ENCODE measurements around the gene IER5.
A peak's percentile ranks its signal among the peaks of the same experiment; 100 is the strongest.

IER5 gene

GRCh38 chr1:181099152-181100014 lies 10.9 kb downstream of the IER5 start:
- peak; percentile 91 for DNase-seq (ENCODE audit: low spot score)

- peak; percentile 47 for DNase-seq (ENCODE audit: low spot score)
These were observed 11.8 kb downstream of the IER5 start for GRCh38 chr1:181100015-181100905.

DNA sequence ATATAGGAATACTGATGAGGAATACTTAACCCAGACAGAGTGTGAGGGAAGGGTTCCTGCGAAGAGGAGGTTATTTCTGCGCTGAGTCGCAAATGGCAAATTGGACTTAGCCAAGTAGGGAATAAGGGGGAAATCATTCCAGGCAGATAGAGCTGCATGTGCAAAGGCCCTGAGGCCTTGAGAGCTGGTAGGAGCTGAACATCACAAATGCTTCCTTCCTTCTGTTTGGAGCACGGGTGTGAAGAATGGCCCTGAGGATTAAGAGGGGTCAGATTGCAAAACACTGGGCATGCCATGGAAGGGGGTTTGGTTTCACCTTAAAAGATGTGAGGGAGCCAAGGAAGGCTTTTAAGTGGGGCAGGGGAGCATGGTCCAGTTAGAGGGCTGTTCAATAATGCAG lies 12.4 kb downstream of the IER5 start:
- DNase-seq (ENCODE audit: low spot score), result no peak

DNA sequence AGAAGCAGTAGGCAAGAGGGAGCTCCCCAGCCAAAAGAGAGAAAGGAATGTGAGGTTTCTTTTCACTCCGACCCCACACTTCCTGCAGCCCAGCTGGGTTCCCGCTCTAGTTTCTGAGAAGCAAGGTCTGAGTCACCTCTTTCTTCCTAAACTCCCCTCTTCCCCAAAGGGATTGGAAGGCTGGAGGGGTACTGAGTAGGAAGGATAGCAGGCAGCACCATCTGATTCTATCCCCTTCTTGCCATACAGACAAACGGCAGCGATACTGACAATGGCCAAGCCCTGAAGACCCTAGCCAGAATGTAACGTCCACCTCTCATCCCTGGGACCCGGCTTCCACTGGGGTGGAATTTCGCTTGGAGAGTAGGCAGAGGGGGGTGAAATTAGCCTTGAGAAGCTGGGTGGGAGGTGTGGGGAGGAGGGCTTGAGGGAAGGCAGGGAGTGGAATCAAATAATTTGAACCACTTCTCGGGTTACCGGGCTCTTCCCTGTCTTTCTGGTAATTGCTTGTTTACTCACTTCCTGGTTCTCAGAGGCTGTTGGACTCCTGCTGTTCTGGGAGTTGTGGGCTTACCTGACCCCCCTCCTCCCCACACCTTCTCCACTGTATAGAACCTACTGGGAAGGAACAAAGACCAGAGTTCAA lies 13.2 kb downstream of the IER5 start:
- no peak for DNase-seq (ENCODE audit: low spot score)

GRCh38 chr1:181102841-181103240 lies 14.3 kb downstream of the IER5 start:
- no peak for DNase-seq (ENCODE audit: low spot score)

DNA sequence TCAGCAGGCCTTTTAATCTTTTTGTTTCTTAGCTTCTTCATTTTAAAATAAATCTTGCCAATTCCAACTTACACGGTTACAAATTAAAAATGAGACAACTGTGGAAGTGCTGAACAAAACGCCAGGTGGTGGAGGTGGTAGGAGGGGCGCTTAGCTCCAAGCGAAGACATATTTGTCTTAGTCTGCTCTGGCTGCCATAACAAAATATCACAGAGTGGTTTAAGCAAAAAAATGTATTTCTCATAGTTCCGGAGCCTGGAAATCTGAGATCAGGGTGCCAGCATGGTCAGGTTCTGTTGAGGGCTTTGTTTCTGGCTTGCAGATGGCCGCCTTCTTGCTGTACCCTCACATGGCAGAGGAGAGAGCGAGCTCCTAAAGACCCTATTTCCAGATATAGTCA lies 14.9 kb downstream of the IER5 start:
- no peak for DNase-seq (ENCODE audit: low spot score)

GRCh38 chr1:181104042-181104789 lies 15.7 kb downstream of the IER5 start:
- DNase-seq (ENCODE audit: low spot score), result no peak

DNA sequence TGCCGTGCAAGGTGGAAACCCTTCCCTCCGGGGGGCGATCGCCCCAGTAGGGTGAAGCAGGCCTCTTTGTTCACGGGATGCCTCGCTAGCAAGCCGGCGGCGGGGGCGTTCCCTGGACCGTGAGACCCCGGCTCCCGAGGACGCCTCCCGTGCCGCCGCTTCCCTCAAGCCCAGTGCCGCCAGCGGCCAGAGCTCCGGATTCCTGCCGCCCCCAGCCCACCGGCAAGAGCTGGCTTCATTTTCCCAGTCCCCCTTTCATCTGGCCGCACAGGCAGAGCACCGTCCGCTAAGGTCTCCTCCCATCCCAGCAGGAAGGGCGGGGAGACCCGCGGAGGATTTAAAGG lies 16.3 kb downstream of the IER5 start:
- DNase-seq (ENCODE audit: low spot score), result no peak

DNA sequence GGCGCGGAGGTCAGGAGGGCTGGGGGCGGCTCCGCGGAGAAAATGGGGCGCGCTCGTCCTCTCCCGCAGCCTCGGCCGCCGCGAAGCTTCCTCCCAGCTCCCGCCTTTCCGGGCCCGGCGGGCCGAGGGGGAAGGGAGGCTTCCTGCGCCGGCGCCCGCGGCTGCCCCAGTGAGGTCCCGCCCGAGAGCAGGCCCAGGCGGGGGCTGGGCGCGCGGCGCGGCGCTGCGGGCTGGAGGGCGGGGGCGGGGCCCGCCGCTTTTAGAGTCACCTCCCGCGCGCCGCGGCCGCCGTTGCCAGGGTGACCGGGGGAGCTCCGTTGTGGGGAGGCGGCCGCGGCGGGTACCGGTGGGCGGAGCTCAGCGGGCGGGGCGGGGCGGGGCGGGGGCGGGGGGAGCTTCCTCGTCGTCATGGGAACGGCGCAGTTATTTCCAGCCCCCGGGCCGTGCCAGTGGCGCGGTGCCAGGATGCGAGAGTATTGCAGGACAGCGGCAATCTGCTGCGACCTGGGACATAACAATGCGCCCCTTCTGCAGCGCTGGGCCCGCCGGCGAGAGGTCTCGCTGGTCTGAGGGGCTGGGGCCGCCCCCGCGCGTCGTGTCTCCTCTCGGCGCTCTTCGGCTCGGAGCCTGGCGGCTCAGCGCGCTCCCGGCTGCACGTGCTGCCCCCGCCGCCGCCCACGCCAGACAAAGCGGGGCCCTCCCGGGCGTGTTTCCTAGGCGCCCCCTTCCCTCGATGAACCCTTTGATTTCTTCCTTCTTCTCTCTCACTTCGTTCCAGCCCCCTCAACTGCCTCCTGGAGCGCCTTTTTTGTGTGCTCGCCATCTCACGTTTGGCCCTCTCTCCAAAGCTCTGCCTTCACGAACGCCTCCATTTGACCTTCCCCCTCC lies 16.9 kb downstream of the IER5 start:
- peak; percentile 91 for DNase-seq (ENCODE audit: low spot score)

- no peak for DNase-seq (ENCODE audit: low spot score)
These were observed 17.5 kb downstream of the IER5 start for GRCh38 chr1:181106022-181106312.

- no peak for DNase-seq (ENCODE audit: low spot score)
These were observed 18.0 kb downstream of the IER5 start for GRCh38 chr1:181106479-181106878.

DNA sequence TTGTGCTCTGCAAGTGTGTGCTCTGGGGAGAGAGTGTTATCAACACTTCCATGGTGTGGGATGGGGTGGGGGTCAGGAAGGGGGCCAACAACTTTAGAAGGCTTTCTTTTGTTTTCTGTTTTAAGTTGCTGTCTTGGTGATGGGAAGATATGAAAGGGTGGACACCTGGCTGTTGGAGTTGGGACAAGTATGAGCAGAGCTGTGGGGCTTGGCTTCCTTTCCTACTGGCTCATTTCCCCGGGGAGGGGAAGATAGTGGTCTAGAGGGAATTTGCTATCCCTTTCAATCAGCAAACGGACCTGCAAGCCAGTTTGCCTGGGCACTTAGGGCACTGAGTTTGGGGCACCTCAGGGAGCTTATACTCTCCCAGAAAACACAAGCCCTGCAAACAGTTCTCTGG lies 19.2 kb downstream of the IER5 start:
- DNase-seq (ENCODE audit: low spot score), result no peak

DNA sequence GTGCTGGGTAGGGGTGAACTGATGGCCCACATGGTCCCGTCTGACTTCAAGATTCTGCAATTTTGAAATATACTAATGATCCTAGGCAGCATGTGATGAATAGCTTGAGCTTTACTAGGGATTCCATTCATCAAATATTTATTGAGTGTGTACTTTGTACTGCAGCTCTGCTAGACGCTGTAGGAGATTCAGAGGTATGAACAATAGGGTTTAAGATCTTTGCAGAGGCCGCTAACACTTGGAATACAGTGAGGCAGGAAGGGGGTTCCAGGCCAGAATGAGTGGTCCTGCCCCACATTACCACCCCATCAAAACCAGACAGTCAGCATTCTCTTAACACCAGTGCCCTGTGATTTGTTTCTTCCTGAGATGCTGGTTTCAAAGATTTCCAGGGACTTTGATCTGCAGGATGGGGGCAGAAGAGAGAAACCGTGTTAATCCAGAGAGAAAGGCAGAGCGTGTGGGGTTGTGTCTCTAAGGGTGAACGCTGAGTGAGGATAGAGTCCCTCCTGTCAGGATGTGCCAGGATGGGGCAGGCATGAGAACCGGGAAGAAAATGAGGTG lies 19.9 kb downstream of the IER5 start:
- DNase-seq (ENCODE audit: low spot score), result no peak

GRCh38 chr1:181110013-181110412 lies 21.5 kb downstream of the IER5 start:
- no peak for DNase-seq (ENCODE audit: low spot score)

DNA sequence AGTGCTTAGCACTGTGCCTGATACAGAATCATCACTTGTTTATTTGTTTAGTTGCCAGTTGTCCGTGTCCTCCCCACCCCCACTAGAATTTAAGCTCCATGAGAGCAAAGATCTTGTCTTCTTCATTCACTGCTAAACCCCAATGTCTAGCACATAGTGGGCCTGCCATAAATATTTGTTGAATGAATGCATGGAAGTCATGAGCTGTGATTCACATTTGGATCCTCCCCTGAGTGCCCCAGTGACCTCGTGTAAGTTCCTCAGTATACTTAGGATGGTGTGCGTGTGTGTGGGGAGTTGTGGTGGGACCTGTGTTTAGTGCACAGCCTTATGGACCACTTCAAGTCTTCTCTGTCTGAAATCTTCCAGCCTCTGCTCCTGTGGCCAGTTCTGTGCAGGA lies 23.1 kb downstream of the IER5 start:
- no peak for DNase-seq (ENCODE audit: low spot score)

DNA sequence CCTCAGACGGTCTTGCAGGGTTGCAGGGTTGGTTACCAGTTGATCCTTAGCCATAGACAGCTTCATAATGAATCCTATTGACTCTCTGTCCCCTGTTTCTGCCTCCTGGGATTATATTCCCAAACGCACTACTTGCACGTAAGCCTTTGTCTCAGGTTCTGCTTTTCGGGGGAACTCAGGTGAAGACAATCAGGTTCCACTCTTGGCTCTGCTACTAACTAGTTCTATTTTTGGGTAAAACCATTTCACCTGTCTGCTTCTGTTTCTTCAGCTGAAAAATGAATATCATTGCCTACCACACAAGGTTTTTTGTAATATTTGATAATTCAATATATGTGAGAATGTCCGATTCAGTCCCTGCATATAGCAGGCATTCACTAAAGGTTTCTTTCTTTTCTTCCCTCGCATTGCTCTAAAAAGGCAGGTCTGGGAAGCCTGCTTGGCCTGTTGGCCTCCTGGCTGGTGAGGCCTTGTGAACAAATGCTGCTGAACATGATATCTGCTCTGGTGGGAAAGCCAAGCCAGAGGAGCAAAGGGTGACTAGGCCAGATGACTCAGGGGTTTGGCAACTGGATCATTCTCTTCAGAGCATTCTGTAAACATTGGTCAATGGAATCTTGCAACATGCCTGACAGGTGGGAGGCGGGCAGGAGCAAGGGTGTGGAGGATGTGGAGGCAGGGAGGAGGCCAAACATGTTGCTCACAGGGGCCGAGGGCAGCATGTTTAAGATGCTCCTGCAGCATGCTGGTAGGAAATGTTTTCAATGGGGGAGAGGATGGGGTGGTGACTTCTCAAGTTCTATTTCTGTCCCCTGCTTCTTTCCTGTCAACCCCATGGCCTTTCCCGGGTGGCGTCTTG lies 23.8 kb downstream of the IER5 start:
- DNase-seq (ENCODE audit: low spot score), result no peak

DNA sequence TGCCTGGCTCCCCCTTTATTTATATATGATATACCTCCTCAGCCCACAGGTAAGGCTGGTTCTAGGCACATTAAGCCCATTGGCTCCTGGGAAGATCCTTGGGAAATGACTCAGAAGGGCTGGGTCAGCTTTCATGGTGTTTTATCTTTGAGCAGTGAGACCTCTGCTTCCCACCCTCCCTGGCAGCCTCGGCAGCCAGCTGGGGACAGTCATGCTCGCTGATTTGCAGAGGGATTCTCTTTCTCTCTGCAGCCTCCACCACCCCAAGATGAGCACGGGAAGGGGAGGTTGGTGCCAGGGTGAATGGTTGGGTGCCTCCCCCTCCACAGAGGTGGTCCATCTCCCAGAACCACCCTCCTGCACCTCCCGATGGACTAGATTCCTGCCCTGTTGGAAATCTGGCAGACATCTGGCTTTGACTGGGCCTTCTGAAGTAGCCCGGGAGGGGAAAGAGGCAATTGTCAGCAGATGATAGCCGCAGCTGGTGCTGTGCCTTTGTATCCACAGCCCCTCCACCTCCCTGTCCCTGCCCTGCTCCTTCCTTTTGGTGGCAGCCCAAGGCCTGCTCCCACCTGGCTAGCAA lies 24.6 kb downstream of the IER5 start:
- DNase-seq (ENCODE audit: low spot score), result no peak

DNA sequence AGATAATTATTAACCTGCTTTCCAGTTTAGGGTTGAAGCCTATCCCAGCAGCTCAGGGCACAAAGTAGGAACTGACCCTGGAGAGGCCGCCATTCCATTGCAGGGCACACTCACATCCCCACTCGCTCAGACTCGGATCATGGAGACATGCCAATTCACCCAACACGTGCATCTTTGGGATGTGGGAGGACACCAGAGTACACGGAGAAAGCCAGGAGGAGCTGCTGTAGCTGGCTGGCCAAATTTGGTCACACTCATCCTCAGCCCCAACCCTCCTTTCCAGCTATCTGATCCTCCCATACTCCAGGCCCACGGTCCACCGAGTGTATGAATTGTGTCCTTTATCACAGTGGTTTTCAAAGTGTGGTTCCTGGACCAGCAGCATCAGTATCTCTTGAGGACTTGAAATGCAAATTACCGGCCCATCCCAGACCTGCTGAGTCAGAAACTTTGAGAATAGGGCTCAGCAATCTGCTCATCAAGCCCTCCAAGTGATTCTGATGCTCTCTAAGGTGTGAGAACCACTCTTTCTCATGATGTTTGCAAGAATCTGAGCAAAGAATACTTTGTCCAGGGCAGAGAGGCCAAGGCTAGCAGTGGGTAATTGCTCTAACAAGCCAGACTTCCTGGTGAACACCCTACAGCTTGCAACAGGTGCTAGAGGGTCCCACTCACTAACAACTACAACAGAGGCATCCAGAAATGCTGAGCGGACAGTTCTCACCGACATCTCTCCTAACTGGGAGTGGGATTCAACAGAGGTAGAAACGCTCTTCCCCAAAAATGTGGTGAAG lies 26.3 kb downstream of the IER5 start:
- DNase-seq (ENCODE audit: low spot score), result no peak

DNA sequence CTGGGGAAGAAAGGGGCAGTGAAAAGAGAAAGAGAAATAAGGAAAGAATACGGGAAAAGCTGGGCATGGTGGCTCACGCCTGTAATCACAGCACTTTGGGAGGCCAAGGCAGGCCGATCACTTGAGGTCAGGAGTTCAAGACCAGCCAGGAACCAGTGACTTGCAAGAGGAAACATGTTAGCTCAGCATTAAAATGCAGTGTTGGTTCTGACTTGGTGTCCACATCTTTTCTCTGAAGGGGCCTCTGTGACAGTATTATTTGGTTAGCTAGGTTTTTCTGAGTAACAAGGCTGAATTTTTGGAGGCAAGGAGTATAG lies 26.8 kb downstream of the IER5 start:
- no peak for DNase-seq (ENCODE audit: low spot score)

Measured in activated CD4-positive, alpha-beta T cell treated with anti-CD3 and anti-CD28 coated beads, Interleukin-2, Interleukin-4, amounts not matched to agents 100 ng/mL and 50 ng/mL, durations not matched to agents 16 hours and 8 hours (primary cell).